IMR-90 (cell line): ENCODE measurements around the gene PLEK.

ENCODE experiments used
- CEBPB ChIP-seq: IDR thresholded peaks from 2 replicates; pipeline ENCODE4 v1.6.1; 2012; ENCODE audit warnings: low read depth, low read length, improper control_type of control experiment
- CTCF ChIP-seq: conservative IDR thresholded peaks from 2 replicates; pipeline ENCODE4 v1.5.1; 2012; ENCODE audit warnings: mild to moderate bottlenecking, low read depth, low read length, improper control_type of control experiment
- FOS ChIP-seq: fragments of 150-350 bp; IDR thresholded peaks from 2 replicates; pipeline ENCODE4 v1.6.1; 2016; ENCODE audit warnings: low read depth, low read length
- MAFK ChIP-seq: IDR thresholded peaks from 2 replicates; pipeline ENCODE4 v1.6.1; 2012; ENCODE audit warnings: low read depth, low read length, improper control_type of control experiment
- MAZ ChIP-seq: IDR thresholded peaks from 2 replicates; pipeline ENCODE4 v1.6.1; 2012; ENCODE audit warnings: low read depth, mild to moderate bottlenecking, low read length, improper control_type of control experiment, moderate library complexity, borderline replicate concordance
- NFE2L2 ChIP-seq: fragments of 150-350 bp; IDR thresholded peaks from 2 replicates; pipeline ENCODE4 v1.6.1; 2016; ENCODE audit warnings: low read depth, mild to moderate bottlenecking, low read length
- POLR2A ChIP-seq: IDR thresholded peaks from 2 replicates; pipeline ENCODE4 v1.6.1; 2012; ENCODE audit warnings: mild to moderate bottlenecking, low read depth, low read length
- RFX5 ChIP-seq: IDR thresholded peaks from 2 replicates; pipeline ENCODE4 v1.8.0; 2012; ENCODE audit warnings: low read depth, mild to moderate bottlenecking, low read length, moderate library complexity
- SMC3 ChIP-seq: fragments of 150-350 bp; IDR thresholded peaks from 2 replicates; pipeline ENCODE4 v1.6.1; 2016; ENCODE audit warnings: low read depth, mild to moderate bottlenecking, antibody characterized with exemption, low read length, moderate library complexity
- USF2 ChIP-seq: fragments of 150-350 bp; IDR thresholded peaks from 2 replicates; pipeline ENCODE4 v1.6.1; 2017; ENCODE audit warnings: mild to moderate bottlenecking, antibody characterized with exemption, low read length, low read depth
- TF ChIP-seq, protein P1 (sequence below): fragments of 150-350 bp; IDR thresholded peaks from 2 replicates; pipeline ENCODE4 v1.6.1; 2016; ENCODE audit warnings: low read depth, mild to moderate bottlenecking, low read length, moderate library complexity, borderline replicate concordance

GRCh38 chr2:68371138-68371537 is 6.1 kb downstream of the PLEK start:
- TF ChIP-seq POLR2A (no peak), CTCF (no peak), FOS (no peak), USF2 (no peak), CEBPB (no peak), NFE2L2 (no peak), MAZ (no peak), SMC3 (no peak), RFX5 (no peak), MAFK (no peak)
- TF ChIP-seq, protein P1, sequence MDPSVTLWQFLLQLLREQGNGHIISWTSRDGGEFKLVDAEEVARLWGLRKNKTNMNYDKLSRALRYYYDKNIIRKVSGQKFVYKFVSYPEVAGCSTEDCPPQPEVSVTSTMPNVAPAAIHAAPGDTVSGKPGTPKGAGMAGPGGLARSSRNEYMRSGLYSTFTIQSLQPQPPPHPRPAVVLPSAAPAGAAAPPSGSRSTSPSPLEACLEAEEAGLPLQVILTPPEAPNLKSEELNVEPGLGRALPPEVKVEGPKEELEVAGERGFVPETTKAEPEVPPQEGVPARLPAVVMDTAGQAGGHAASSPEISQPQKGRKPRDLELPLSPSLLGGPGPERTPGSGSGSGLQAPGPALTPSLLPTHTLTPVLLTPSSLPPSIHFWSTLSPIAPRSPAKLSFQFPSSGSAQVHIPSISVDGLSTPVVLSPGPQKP, result no peak
